Panc1 (cell line): Measurements from ENCODE around the gene RELA. TPM values are rescaled to one million over a fixed set of nuclear protein-coding genes. Genes with fewer than 3 reads are reported as not detected.

ENCODE experiments used
- ATAC-seq: fragments of 200-7000 bp; cut with Tn5 transposase; 2 replicates; pipeline ENCODE4 v1.9.1; 2020; ENCODE audit warnings: mild to moderate bottlenecking, moderate library complexity
- BruUV-seq: library from RNA; stranded (reverse); fragments of 400-500 nt; replicated peaks from 2 replicates; lab custom pipeline; 2021; lab: Mats Ljungman, UMichigan
- CTCF ChIA-PET: fragments of 300-600 bp; sonication (Branson Sonifier 250); formaldehyde crosslinking; loops from one replicate; lab custom pipeline; 2022; ENCODE audit warnings: antibody characterized with exemption; lab: Charles Lee
- POLR2A ChIA-PET: fragments of 300-600 bp; sonication (Branson Sonifier 250); formaldehyde crosslinking; loops from one replicate; lab custom pipeline; 2022; ENCODE audit warnings: antibody characterized with exemption; lab: Charles Lee
- DNase-seq: peaks from one replicate; pipeline ENCODE4 v3.0.0-alpha.2; 2010; ENCODE audit warnings: low read depth, low spot score
- H3K27ac ChIP-seq: 2 replicates; pipeline ENCODE4 v1.5.1; 2011; ENCODE audit warnings: mild to moderate bottlenecking, low read length, inconsistent platforms
- H3K27me3 ChIP-seq: fragments of 200-500 bp; sonication (Bioruptor generic); 2 replicates; pipeline ENCODE4 v1.6.0; 2014; ENCODE audit warnings: low read length, inconsistent platforms; ENCODE audit not compliant: control insufficient read depth, insufficient read depth
- H3K36me3 ChIP-seq: fragments of 200-500 bp; sonication (Bioruptor generic); 2 replicates; pipeline ENCODE4 v1.5.1; 2014; ENCODE audit warnings: inconsistent platforms, mild to moderate bottlenecking, low read length, moderate library complexity; ENCODE audit not compliant: control insufficient read depth, insufficient read depth
- H3K4me1 ChIP-seq: 2 replicates; pipeline ENCODE4 v1.5.1; 2011; ENCODE audit warnings: inconsistent platforms, mild to moderate bottlenecking, low read length, moderate library complexity; ENCODE audit not compliant: control insufficient read depth, insufficient read depth
- H3K4me3 ChIP-seq, 2 experiments: 2 replicates each; pipeline ENCODE4 v1.5.1; 2011 to 2012; ENCODE audit warnings: low read depth in 2 of 2, low read length in 2 of 2, mild to moderate bottlenecking in 2 of 2, inconsistent platforms in 1 of 2, moderate library complexity in 1 of 2
- H3K9me3 ChIP-seq: fragments of 200-500 bp; sonication (Bioruptor generic); 2 replicates; pipeline ENCODE4 v1.5.1; 2014; ENCODE audit warnings: low read depth, mild to moderate bottlenecking, inconsistent platforms, low read length, moderate library complexity; ENCODE audit not compliant: control insufficient read depth, insufficient read depth
- CTCF ChIP-seq: fragments of 450-650 bp; IDR thresholded peaks from 2 replicates; pipeline ENCODE4 v1.5.1; 2017; ENCODE audit warnings: mild to moderate bottlenecking
- POLR2AphosphoS5 ChIP-seq: IDR thresholded peaks from 2 replicates; pipeline ENCODE4 v1.6.1; 2012; ENCODE audit warnings: mild to moderate bottlenecking, low read depth, low read length, moderate library complexity
- REST ChIP-seq, 2 experiments: IDR thresholded peaks; 2 replicates each; pipeline ENCODE4 v1.6.1; 2011 to 2012; ENCODE audit warnings: low read depth in 2 of 2, control low read depth in 1 of 2, low read length in 1 of 2, mild to moderate bottlenecking in 1 of 2, moderate library complexity in 1 of 2; ENCODE audit not compliant: insufficient read depth in 1 of 2
- SIN3A ChIP-seq: IDR thresholded peaks from 2 replicates; pipeline ENCODE4 v1.6.1; 2012; ENCODE audit warnings: low read depth, mild to moderate bottlenecking, low read length, moderate library complexity, borderline replicate concordance; ENCODE audit not compliant: insufficient read depth
- TCF7L2 ChIP-seq: IDR thresholded peaks from 2 replicates; pipeline ENCODE4 v1.6.1; 2011; ENCODE audit warnings: mild to moderate bottlenecking, low read depth, low read length, inconsistent platforms
- in situ Hi-C: cut with HindIII; loops from 2 replicates; pipeline ENCODE4 v1.10.0; 2016; ENCODE audit warnings: low sequenced_read_pairs, low pct_unique_long_range_greater_than_20kb
- intact Hi-C: fragments of 100-400 bp; cut with micrococcal nuclease; formaldehyde crosslinking; loops from one replicate; pipeline ENCODE4 v1.10.0; 2022; ENCODE audit not compliant: unreplicated experiment
- total RNA-seq: library from RNA; stranded (reverse); gene quantifications from one replicate; pipeline ENCODE4 v1.2.1, GENCODE V29; 2021; ENCODE audit not compliant: unreplicated experiment

Gene RELA
- total RNA-seq, 1 experiment from 2014 or later, result 141 TPM

GRCh38 chr11:65651589-65652510 is 10.9 kb downstream of the RELA start:
- Histone ChIP-seq H3K4me3 (peak overlapping the region; percentile 48 to 60), H3K36me3 (no peaks in the 10 kb centered on the region), H3K9me3 (no peaks in the 10 kb centered on the region), H3K4me1 (peaks cover 21% of the 10 kb centered on the region), H3K27ac (peak overlapping the region; percentile 95), H3K27me3 (no peaks in the 10 kb centered on the region)
- in situ Hi-C loops, result no loop called here
- POLR2A ChIA-PET, result interaction anchor here (0.6 to 1.0 kb wide), 3 partner anchors 15 to 879 kb away, joined by 3 to 4 read pairs (median 3); no protein-coding TSS in a partner anchor
- BruUV-seq, result no TSS peak
- no peak for DNase-seq
- intact Hi-C loops, result no loop called here
- CTCF ChIA-PET, result interaction anchor here (0.5 kb wide), 1 partner anchor 78 kb away, joined by 6 read pairs; no protein-coding TSS in a partner anchor
- TF ChIP-seq SIN3A (0 out of 2 replicates have a peak, but pooled peaks have one; percentile 23), POLR2AphosphoS5 (no peak)
- peak; percentile 13 for ATAC-seq

- in situ Hi-C loops, result no loop called here
- H3K27me3 ChIP-seq, result no peaks in the 10 kb centered on the region
- TF ChIP-seq SIN3A (no peak), TCF7L2 (no peak), REST (IDR thresholded peaks at IDR 0.05; ENCODE audit: insufficient read depth in 1 of 2, low read depth in 2 of 2, low read length in 1 of 2) (no peak), CTCF (no peak), POLR2AphosphoS5 (no peak)
- H3K9me3 ChIP-seq, result no peaks in the 10 kb centered on the region
- peak overlapping the region; percentile 95; the same call in 1 of the 2 replicates for H3K27ac ChIP-seq
- H3K36me3 ChIP-seq, result no peaks in the 10 kb centered on the region
- CTCF ChIA-PET, result no interaction called here
- ATAC-seq, result no peak
- no peak overlapping the region for H3K4me3 ChIP-seq
- intact Hi-C loops, result no loop called here
- POLR2A ChIA-PET, result interaction anchor here (0.6 to 1.0 kb wide), 2 partner anchors 15 to 19 kb away, joined by 3 read pairs; no protein-coding TSS in a partner anchor
- peaks cover 21% of the 10 kb centered on the region for H3K4me1 ChIP-seq
- no peak for DNase-seq
- no TSS peak for BruUV-seq
Observed at GRCh38 chr11:65651339-65651588, 11.5 kb downstream of the RELA start.
